GF-D8 (cell line): Measurements from ENCODE around the gene SLC7A14.
"Not testable (repeated sequence)": the region's sequence is repeated elsewhere in the genome, so short reads cannot be mapped to it uniquely, and the experiment has no call there.

Source experiments
- DNase-seq: peaks from one replicate; lab custom pipeline; 2025; lab: John Stamatoyannopoulos, UW

The SLC7A14 gene

GRCh38 chr3:170593634-170594033 is 7.8 kb upstream of the SLC7A14 start:
- no peak for DNase-seq

- DNase-seq: no peak
Measured at GRCh38 chr3:170589113-170589512, 3.2 kb upstream of the SLC7A14 start.

GRCh38 chr3:170585008-170585936 is 603 bp downstream of the SLC7A14 start:
- no peak for DNase-seq

GRCh38 chr3:170584585-170585007 is 1.3 kb downstream of the SLC7A14 start:
- no peak for DNase-seq

GRCh38 chr3:170579646-170580045 is 6.2 kb downstream of the SLC7A14 start:
- no peak for DNase-seq

- no peak for DNase-seq
Measured at GRCh38 chr3:170572665-170573253, 13.1 kb downstream of the SLC7A14 start.

- not testable (repeated sequence) for DNase-seq
Measured at GRCh38 chr3:170567598-170567997, 18.3 kb downstream of the SLC7A14 start.

- DNase-seq: no peak
Measured at GRCh38 chr3:170566413-170566812, 19.5 kb downstream of the SLC7A14 start.

GRCh38 chr3:170565495-170565894 is 20.4 kb downstream of the SLC7A14 start:
- no peak for DNase-seq

GRCh38 chr3:170564664-170565063 is 21.2 kb downstream of the SLC7A14 start:
- no peak for DNase-seq

GRCh38 chr3:170563712-170564423 is 22.0 kb downstream of the SLC7A14 start:
- DNase-seq: no peak

- DNase-seq: no peak
Measured at GRCh38 chr3:170562080-170562479, 23.8 kb downstream of the SLC7A14 start.

- DNase-seq: no peak
Measured at GRCh38 chr3:170560717-170561382, 25.0 kb downstream of the SLC7A14 start.

- DNase-seq: no peak
Measured at GRCh38 chr3:170560296-170560695, 25.6 kb downstream of the SLC7A14 start.

- DNase-seq: no peak
Measured at GRCh38 chr3:170558427-170558826, 27.4 kb downstream of the SLC7A14 start.

GRCh38 chr3:170555329-170555728 is 30.5 kb downstream of the SLC7A14 start:
- no peak for DNase-seq

- DNase-seq: no peak
Measured at GRCh38 chr3:170553788-170554757, 31.8 kb downstream of the SLC7A14 start.

- DNase-seq: no peak
Measured at GRCh38 chr3:170551252-170551651, 34.6 kb downstream of the SLC7A14 start.

GRCh38 chr3:170542704-170543103 is 43.2 kb downstream of the SLC7A14 start:
- DNase-seq: no peak

- DNase-seq: no peak
Measured at GRCh38 chr3:170539897-170540296, 46.0 kb downstream of the SLC7A14 start.

GRCh38 chr3:170536712-170537111 is 49.2 kb downstream of the SLC7A14 start:
- DNase-seq: no peak
